CD4-positive, alpha-beta T cell treated with Interferon alpha-2 for 1 hour (primary cell): ENCODE measurements around the gene SOX8.

Source experiments
- DNase-seq, 2 donors: peaks; one replicate each; pipeline ENCODE4 v3.0.0-alpha.2; 2020 to 2022

SOX8 gene

DNA sequence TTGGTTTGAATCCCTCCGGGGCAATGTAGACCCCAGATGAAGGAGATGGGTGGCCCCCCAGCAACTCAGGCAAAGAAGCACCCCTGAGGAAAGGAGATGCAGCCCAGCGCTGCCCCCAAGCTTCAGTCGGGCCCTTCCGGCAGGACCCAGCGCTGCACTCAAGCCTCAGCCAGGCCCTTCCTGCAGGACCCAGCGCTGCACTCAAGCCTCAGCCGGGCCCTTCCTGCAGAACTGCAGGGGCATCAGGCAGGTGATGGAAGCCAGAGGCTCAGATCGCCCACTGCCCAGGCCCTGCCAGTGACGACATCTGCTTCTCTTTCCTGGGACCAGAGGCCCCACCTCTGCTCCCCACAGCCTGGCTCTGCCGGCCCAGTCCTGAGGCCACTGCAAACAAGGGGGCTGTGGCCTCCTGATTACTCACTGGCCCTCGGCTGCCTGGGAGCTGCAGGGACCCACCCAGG lies 7.8 kb downstream of the SOX8 start:
- no peak for DNase-seq

DNA sequence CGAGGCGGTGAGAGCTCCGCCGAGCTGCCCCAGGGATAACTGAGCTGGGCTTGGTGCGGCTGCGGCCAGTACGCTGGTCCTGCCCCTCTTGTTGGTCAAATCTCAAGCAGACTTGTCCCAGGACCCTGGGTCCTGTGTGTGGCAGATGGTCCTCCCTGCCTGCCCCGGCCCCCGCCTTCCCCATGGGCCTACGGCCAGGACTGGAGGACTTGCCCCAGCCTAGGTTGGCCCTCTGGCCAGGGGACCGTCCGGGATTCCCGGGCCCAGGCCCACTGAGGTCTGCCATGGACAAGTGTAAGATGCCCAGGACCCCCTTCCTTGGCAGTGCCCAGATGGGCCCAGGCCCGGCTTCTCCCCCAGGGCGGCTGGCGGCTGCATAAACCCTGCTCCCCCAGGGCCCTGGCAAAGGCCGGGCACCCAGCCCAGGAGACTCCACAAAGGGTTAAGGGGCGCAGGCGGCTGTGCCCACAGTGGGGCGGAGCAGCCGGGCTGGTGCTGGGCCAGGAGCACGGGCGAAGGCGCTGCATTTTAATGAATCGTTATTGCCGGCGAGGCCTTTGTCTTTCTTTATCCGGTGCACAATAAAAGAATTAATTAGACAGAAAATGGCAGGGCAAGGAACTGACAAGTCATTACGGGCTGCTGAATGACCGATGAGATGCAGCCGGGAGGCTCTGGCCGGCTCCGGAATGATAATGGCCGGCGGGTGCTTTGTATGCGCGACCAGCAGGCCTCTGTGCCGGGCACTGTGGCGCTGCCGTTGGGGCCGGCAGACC lies 9.1 kb downstream of the SOX8 start:
- DNase-seq, result no peak

GRCh38 chr16:991345-991744 lies 9.8 kb downstream of the SOX8 start:
- DNase-seq, result no peak

GRCh38 chr16:991773-992172 lies 10.2 kb downstream of the SOX8 start:
- DNase-seq, result no peak

DNA sequence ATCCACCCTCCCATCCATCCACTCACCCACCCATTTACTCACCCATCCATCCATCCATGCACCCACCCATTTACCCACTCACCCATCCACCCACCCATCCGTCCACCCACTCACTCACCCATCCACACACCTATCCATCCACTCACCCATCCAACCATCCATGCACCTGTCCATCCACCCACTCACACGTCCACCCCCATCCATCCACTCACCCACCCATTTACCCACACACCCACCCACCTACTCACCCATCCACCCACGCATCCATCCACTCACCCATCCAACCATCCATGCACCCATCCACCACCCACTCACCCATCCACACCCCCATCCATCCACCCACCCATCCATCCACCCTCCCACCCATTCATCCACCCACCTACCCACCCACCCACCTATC lies 12.2 kb downstream of the SOX8 start:
- no peak for DNase-seq

GRCh38 chr16:995087-995486 lies 13.5 kb downstream of the SOX8 start:
- DNase-seq, result no peak

GRCh38 chr16:995783-996182 lies 14.2 kb downstream of the SOX8 start:
- no peak for DNase-seq

DNA sequence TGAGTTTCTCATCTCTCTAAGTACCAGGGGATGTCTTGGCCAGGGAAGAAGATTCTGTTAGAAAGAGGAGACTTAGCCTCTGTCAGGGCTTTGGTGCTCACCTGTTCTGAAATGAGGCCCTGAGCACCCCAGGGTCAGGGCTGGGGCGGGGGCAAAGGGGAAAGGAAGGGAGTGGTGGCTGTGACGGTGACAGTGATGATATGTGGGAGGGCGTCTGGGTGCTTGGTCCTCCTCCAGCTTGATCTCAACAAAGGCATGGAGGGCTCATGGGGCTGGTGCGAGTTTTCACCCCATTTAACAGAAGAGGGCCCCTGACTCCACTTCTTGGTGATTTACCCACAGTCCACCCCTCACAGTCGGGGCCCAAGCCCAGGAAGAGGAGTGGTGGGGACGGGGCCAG lies 15.1 kb downstream of the SOX8 start:
- DNase-seq, result peak; percentile 36 to 60

- peak; percentile 45 to 70 for DNase-seq
Observed at GRCh38 chr16:997440-998051, 16.0 kb downstream of the SOX8 start.

- no peak for DNase-seq
Observed at GRCh38 chr16:998211-998610, 16.6 kb downstream of the SOX8 start.

GRCh38 chr16:998615-999014 lies 17.0 kb downstream of the SOX8 start:
- no peak for DNase-seq

- DNase-seq, result no peak
Observed at GRCh38 chr16:999677-1000076, 18.1 kb downstream of the SOX8 start.

- DNase-seq, result no peak
Observed at GRCh38 chr16:1000608-1001007, 19.0 kb downstream of the SOX8 start.

DNA sequence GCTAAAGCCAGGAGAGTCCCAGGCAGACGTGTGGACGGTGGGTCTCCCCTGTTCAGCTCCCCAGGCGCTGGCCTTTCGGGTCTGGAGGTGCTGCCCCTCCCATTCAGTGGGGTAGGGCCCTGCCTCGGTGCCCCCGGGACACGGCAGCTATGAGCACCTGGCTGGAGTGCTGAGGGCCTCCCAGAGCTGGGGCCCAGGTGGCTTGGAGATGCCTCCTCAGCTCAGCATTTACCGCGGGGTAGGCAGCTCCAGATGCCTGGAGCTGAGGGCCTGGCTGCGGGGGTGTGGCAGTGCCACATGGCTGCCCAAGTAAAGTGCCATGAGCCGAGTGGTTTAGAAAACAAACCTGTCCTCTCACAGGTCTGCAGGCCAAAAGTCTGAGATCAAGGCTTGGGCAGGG lies 19.5 kb downstream of the SOX8 start:
- no peak for DNase-seq

DNA sequence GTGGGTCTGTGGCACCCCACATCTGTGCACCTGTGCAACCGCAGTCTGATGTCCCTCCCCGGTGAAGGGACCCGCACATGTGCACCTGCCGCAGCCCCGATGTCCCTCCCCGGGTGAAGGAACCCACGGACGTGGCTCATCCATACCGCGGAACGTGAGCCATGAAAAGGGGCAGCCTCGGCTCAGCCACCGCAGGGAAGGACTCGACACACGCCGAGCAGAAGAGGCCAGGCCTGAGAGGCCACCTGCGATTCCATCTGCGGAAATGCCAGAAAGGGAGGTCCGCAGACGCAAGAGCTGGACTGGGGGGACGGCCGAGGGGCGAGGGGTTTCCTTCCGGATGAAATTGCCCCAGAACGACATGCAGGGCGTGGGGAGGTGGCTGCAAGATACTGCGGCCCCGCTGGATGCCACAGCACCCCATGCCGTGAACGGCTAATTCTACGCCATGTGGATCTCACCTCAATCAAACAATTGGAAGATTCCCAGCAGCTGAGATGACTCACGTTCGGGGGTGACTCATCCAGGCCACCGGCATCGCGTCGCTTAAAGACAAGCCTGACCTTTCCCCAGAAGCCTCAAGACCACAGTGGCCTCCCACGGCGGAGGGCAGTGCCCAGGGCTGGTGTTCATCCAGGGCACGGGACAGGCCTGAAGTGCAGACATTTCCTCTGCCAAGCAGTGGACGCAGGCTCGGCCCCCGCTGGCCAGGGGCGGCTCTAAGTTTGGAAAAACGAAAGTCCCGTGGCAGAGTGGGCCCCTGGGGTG lies 21.0 kb downstream of the SOX8 start:
- peak in 1 of 2 donors; percentile 44 for DNase-seq

GRCh38 chr16:1003391-1004347 lies 22.1 kb downstream of the SOX8 start:
- peak; percentile 16 to 66 for DNase-seq

DNA sequence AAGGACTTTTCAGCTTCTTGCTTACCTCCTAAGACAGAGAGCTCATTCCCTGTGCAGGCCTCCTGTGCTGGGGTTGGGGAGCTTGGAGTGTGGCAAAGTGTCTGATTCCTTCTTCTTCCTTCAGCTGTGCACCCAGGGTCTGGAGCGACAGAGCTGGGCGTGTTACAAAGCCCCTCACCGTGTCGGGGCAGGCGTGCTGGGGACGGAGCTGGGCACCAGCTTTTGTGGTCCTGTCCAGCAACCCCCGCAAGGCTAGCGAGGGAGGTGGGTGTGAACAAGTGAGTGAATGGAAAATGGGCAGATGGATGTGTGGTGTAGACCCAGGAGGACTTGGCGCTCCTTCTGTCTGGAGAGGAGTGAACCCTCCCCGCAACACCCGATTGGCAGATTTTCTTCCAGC lies 23.7 kb downstream of the SOX8 start:
- no peak for DNase-seq

DNA sequence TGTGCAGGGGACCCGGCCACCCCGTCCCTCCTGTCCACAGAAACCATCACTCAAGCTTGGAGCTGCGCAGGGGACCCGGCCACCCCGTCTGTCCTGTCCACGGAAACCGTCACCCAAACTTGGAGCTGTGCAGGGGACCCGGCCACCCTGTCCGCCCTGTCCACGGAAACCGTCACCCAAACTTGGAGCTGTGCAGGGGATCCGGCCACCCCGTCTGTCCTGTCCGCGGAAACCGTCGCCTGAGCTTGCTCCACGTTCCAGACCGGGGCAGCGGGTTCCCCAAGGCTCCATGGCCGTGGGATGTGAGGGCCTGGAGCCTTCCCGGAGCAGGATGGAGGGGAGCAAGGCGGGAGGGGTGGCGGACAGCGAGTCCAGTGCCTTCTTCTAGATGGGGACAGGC lies 25.2 kb downstream of the SOX8 start:
- DNase-seq, result no peak

- DNase-seq, result no peak
Observed at GRCh38 chr16:1007284-1007850, 25.8 kb downstream of the SOX8 start.

DNA sequence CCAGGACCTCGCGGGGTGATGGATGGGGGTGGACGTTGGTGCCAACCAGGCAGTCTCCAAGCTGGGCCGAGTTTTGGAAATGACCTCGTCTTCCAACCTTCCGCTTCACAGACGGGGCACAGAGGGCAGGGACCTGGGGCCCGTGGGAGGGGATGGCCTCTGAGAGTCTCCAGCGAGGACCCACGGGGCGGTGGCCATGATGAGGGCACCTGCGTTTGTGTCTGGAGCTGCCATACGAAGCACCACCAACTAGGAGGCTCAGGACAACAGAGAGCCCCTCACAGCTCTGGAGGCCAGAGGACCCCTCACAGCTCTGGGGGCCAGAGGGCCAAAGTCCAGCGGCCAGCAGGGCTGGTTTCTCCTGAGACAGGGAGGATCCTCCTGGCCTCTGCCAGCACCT lies 26.5 kb downstream of the SOX8 start:
- DNase-seq, result no peak

DNA sequence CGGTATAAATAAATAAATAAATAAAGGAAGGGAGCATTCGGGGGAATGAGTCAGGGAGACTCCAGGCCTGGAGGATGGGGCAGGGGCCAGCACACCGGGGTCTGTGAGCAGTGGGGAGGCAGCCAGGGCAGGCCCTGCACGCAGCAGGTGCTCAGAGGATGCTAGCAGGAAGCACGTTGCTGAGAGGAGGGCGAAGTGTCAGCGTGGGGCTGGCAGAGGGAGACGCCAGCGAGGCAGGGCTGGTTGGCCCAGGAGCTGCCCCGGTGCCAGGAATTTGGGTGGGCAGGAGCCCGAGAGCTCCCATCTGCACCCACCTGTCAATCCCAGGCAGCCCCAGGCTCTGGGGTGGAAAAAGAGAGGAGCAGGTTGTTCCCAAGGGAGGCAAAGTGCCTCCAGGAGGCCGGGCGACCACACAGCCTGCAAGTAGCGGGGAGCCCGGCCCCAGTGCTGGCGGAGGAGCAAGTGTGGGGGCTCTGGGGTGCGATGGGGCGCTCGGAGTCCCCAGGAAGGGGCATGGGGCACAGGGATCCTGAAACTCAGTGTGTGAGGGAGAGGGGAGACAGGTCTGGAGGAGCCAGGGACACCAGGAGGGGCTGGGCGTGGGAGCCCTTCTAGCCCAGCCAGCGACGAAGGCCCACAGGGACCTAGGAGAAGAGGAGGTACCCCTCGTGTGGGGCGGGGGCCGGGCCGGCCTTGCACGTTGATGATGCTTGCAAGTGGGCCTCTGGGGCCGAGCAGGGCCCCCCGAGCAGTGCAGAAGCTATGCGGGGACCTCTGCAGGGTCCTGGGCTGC lies 28.0 kb downstream of the SOX8 start:
- DNase-seq, result no peak

- no peak for DNase-seq
Observed at GRCh38 chr16:1010251-1010650, 28.7 kb downstream of the SOX8 start.
